Thoracic aorta (tissue), 2 donors: ENCODE results near the gene TUG1. TPM values are rescaled to one million over a fixed set of nuclear protein-coding genes. Genes with fewer than 3 reads are reported as not detected.

ENCODE experiments used
- ATAC-seq: fragments of 150-250 bp; one replicate; pipeline ENCODE4 v1.8.0; 2017; ENCODE audit warnings: low read depth; ENCODE audit not compliant: insufficient number of reproducible peaks, low FRiP score
- DNase-seq: peaks from one replicate; pipeline ENCODE4 v3.0.0-alpha.2; 2020; ENCODE audit warnings: low spot score
- H3K27ac ChIP-seq, 2 donors: fragments of 200-600 bp; sonication (generic); 1 replicate in 1 of 2; 2 replicates in 1 of 2; pipeline ENCODE4 v1.5.1; 2016; ENCODE audit warnings: mild to moderate bottlenecking in 2 of 2, moderate library complexity in 2 of 2
- H3K27me3 ChIP-seq: fragments of 200-600 bp; sonication (generic); replicated peaks from 2 replicates; pipeline ENCODE4 v1.6.0; 2016; ENCODE audit warnings: mild to moderate bottlenecking; ENCODE audit not compliant: insufficient read depth
- H3K36me3 ChIP-seq: fragments of 200-600 bp; sonication (generic); one replicate; pipeline ENCODE4 v1.5.1; 2016
- H3K4me1 ChIP-seq, 2 donors: fragments of 200-600 bp; sonication (generic); 1 replicate in 1 of 2; 2 replicates in 1 of 2; pipeline versions ENCODE4 v1.5.1 to v1.6.0; 2016; ENCODE audit warnings: low read depth in 2 of 2, mild to moderate bottlenecking in 1 of 2; ENCODE audit not compliant: control insufficient read depth in 1 of 2
- H3K4me3 ChIP-seq: fragments of 200-600 bp; sonication (generic); 2 replicates; pipeline ENCODE4 v1.5.1; 2016; ENCODE audit warnings: mild to moderate bottlenecking
- H3K9me3 ChIP-seq: fragments of 200-600 bp; sonication (generic); 2 replicates; pipeline ENCODE4 v1.5.1; 2016
- total RNA-seq, 2 donors: library from RNA; depleted of rRNA; stranded (reverse); fragments of >200 nt; gene quantifications; one replicate each; pipeline versions ENCODE4 v1.1.0 to v1.2.3, GENCODE V29; 2016
- TF ChIP-seq, protein P1 (sequence below): fragments of 200-600 bp; sonication (generic); IDR thresholded peaks from one replicate; pipeline ENCODE4 v1.5.1; 2019; ENCODE audit warnings: antibody characterized with exemption

TUG1 gene
- total RNA-seq, 2 donors from 2014 or later = 69.0 to 109 TPM

DNA sequence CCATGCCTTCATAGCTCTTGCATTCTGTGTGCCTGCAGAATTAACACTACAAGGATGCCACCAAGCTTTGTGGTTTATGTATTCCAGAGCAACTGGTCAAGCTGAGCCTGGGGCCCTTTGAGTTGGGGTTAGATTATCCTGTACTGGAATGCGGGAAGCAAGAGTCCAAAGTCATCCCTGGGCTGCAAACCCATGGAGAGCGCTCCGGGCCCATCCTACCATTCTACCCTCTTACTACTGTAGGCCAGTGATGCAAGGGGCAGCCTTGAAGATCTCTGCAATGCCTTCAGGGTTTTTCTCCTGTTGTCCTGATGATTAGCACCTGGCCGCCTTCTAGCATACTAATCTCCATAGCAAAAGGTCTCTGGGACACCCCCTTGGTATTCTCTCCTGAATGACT lies 51.3 kb downstream of the TUG1 start:
- DNase-seq = no peak
- Histone ChIP-seq H3K4me1 (no peaks in the 10 kb centered on the region), H3K27ac (no peak overlapping the region), H3K27me3 (no peaks in the 10 kb centered on the region), H3K36me3 (no peaks in the 10 kb centered on the region), H3K4me3 (no peak overlapping the region), H3K9me3 (no peaks in the 10 kb centered on the region)
- TF ChIP-seq, protein P1, sequence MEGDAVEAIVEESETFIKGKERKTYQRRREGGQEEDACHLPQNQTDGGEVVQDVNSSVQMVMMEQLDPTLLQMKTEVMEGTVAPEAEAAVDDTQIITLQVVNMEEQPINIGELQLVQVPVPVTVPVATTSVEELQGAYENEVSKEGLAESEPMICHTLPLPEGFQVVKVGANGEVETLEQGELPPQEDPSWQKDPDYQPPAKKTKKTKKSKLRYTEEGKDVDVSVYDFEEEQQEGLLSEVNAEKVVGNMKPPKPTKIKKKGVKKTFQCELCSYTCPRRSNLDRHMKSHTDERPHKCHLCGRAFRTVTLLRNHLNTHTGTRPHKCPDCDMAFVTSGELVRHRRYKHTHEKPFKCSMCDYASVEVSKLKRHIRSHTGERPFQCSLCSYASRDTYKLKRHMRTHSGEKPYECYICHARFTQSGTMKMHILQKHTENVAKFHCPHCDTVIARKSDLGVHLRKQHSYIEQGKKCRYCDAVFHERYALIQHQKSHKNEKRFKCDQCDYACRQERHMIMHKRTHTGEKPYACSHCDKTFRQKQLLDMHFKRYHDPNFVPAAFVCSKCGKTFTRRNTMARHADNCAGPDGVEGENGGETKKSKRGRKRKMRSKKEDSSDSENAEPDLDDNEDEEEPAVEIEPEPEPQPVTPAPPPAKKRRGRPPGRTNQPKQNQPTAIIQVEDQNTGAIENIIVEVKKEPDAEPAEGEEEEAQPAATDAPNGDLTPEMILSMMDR = no peak
- ATAC-seq = no peak

DNA sequence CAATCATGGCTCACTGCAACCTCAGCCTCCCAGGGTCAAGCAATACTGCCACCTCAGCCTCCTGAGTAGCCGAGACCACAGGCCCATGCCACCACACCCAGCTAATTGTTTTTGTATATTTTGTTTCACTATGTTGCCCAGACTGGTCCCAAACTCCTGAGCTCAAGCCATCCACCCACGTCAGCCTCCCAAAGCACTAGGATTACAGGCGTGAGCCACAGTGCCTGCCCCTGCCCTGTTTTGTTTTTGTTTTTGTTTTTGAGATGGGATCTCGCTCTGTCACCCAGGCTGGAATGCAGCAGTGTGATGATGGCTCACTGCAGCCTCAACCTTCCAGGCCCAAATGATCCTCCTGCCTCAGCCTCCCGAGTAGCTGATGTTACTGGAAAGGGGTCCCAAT lies 53.5 kb downstream of the TUG1 start:
- H3K4me1 ChIP-seq = no peaks in the 10 kb centered on the region
- H3K27ac ChIP-seq = no peak overlapping the region
- ATAC-seq (no peak), DNase-seq (no peak)
- TF ChIP-seq, protein P1 = no peak
- H3K4me3 ChIP-seq = no peak overlapping the region
- no peaks in the 10 kb centered on the region for H3K36me3 ChIP-seq
- H3K27me3 ChIP-seq = no peaks in the 10 kb centered on the region
- no peaks in the 10 kb centered on the region for H3K9me3 ChIP-seq

Other genes starting within 250 kb of the TUG1 start
- 10 to 100 TPM; 16.7 to 27.5 TPM for gene MORC2, start 491 bp upstream of the TUG1 start, total RNA-seq
- 100 to 1,000 TPM; 632 to 946 TPM for gene SMTN, start 112.1 kb downstream of the TUG1 start, total RNA-seq
- gene SELENOM, start 138.3 kb downstream of the TUG1 start, total RNA-seq = 1,000 to 10,000 TPM in 1 of 2 donors, 100 to 1,000 TPM in 1; 453 to 1,695 TPM
- 1 to 10 TPM; 2.3 to 4.1 TPM for gene INPP5J, start 153.7 kb downstream of the TUG1 start, total RNA-seq
- not detected for gene PLA2G3, start 171.2 kb downstream of the TUG1 start, total RNA-seq
- 10 to 100 TPM; 31.3 to 40.2 TPM for gene RNF185, start 190.9 kb downstream of the TUG1 start, total RNA-seq
- gene LIMK2, start 243.0 kb downstream of the TUG1 start, total RNA-seq = 10 to 100 TPM; 38.4 to 76.8 TPM